Heart left ventricle (tissue), 16 donors: ENCODE measurements around the gene KCNJ4. TPM values are rescaled to one million over a fixed set of nuclear protein-coding genes. Genes with fewer than 3 reads are reported as not detected.

ENCODE experiments used
- ATAC-seq, 4 donors: fragments of 200-7000 bp; cut with Tn5 transposase; one replicate each; pipeline ENCODE4 v1.9.1; 2020 to 2022; ENCODE audit warnings: moderate library complexity in 4 of 4, mild to moderate bottlenecking in 3 of 4, moderate number of reproducible peaks in 1 of 4
- DNase-seq, 5 donors: peaks; one replicate each; pipeline ENCODE4 v3.0.0-alpha.2; 2020
- H3K27ac ChIP-seq, 12 donors: fragments of 200-600 bp; sonication (generic) in 4 of 12; one replicate each; pipeline versions ENCODE4 v1.5.0 to v1.8.0; 2016 to 2022; ENCODE audit warnings: mild to moderate bottlenecking in 2 of 12
- H3K27me3 ChIP-seq, 9 donors: fragments of 200-600 bp; sonication (generic) in 2 of 9; one replicate each; pipeline versions ENCODE4 v1.5.1 to v1.8.0; 2016 to 2022; ENCODE audit warnings: mild to moderate bottlenecking in 3 of 9
- H3K36me3 ChIP-seq, 9 donors: fragments of 200-600 bp; sonication (generic) in 2 of 9; one replicate each; pipeline versions ENCODE4 v1.5.0 to v1.8.0; 2018 to 2022; ENCODE audit warnings: mild to moderate bottlenecking in 2 of 9
- H3K4me1 ChIP-seq, 12 donors: fragments of 200-600 bp; sonication (generic) in 4 of 12; one replicate each; pipeline versions ENCODE4 v1.5.0 to v1.8.0; 2016 to 2022; ENCODE audit warnings: mild to moderate bottlenecking in 3 of 12
- H3K4me3 ChIP-seq, 12 donors: fragments of 200-600 bp; sonication (generic) in 4 of 12; one replicate each; pipeline versions ENCODE4 v1.5.0 to v1.8.0; 2017 to 2022; ENCODE audit warnings: mild to moderate bottlenecking in 9 of 12, moderate library complexity in 4 of 12
- H3K9me3 ChIP-seq, 12 donors: fragments of 200-600 bp; sonication (generic) in 4 of 12; one replicate each; pipeline versions ENCODE4 v1.5.0 to v1.8.0; 2016 to 2022; ENCODE audit warnings: mild to moderate bottlenecking in 1 of 12
- POLR2A ChIP-seq, 2 donors: fragments of 450-650 bp; IDR thresholded peaks; one replicate each; pipeline ENCODE4 v1.6.1; 2017; ENCODE audit warnings: antibody characterized with exemption in 2 of 2, mild to moderate bottlenecking in 2 of 2, moderate library complexity in 2 of 2
- WGBS, 4 donors: extraction: QIAGEN DNeasy Blood & Tissue Kit in 2 of 4; methylation state at CpG; one replicate each; pipeline versions ENCODE4 v1.1.5 to v1.1.7; 2013 to 2018; 5-methylcytosine and 5-hydroxymethylcytosine counted together
- intact Hi-C, 10 donors: fragments of 100-400 bp; cut with DNase I; formaldehyde crosslinking; loops; one replicate each; pipeline versions ENCODE4 v1.11.1 to v1.14.2; 2022
- polyA plus RNA-seq, 2 donors: library from polyadenylated mRNA; stranded (reverse); fragments of 200-250 nt; gene quantifications; one replicate each; pipeline ENCODE4 v1.2.3, GENCODE V29; 2013
- total RNA-seq, 9 donors: library from RNA; depleted of rRNA in 2 of 9; stranded (reverse); fragments of >200 nt in 2 of 9; fragmentation: NEBNext Ultra II Directional in 3 of 9; extraction: Animal tissue kit (Norgen Biotek cat#: 25700) in 3 of 9; gene quantifications; one replicate each; pipeline versions ENCODE4 v1.1.0 to v1.2.4, GENCODE V29; 2016 to 2023
- TF ChIP-seq, protein P1 (sequence below), 12 donors: fragments of 200-600 bp; sonication (generic) in 4 of 12; IDR thresholded peaks; one replicate each; pipeline versions ENCODE4 v1.5.0 to v1.8.0; 2018 to 2022; ENCODE audit warnings: antibody characterized with exemption in 12 of 12, mild to moderate bottlenecking in 5 of 12
- donor health status: ischemic (EF 13 %, LVEDD 7.1; RV severe dilation, severe dysfunction).
- donor health status: healthy with polysubstance abuse.
- donor health status: DM: no; HTN: yes; CAD: no.
- donor health status: DM: no; HTN: no; CAD: no.
- donor health status: ischemic (EF 25% LVEDD 6.9; RV normal size, moderate dysfunction).
- donor health status: ischemic (EF 25% LVEDD 5.7; RV mildly dilated, moderate dysfunction).
- donor health status: healthy.
- donor health status: DM: yes; HTN: yes; CAD: no.
- donor health status: ischemic (EF 35%, LVEDD 5.7; RV mildly dilated, moderate dysfunction).
- donor health status: nonischemic (EF 11% LVEDD 7.7; RV severe dilation, severe dysfunction).
- donor health status: DM: yes; HTN: yes; CAD: no.
- donor health status: PGD.
- donor health status: ischemic (EF 29% LVEDD 5.4; RV normal size, mild dysfunction).
- donor health status: nonischemic (EF 23%, LVEDD 6.1; RV moderate dilation, normal function).

The KCNJ4 gene
- total and polyA plus RNA-seq, 11 donors: 14.5 to 85.5 (median 39.7) TPM

DNA sequence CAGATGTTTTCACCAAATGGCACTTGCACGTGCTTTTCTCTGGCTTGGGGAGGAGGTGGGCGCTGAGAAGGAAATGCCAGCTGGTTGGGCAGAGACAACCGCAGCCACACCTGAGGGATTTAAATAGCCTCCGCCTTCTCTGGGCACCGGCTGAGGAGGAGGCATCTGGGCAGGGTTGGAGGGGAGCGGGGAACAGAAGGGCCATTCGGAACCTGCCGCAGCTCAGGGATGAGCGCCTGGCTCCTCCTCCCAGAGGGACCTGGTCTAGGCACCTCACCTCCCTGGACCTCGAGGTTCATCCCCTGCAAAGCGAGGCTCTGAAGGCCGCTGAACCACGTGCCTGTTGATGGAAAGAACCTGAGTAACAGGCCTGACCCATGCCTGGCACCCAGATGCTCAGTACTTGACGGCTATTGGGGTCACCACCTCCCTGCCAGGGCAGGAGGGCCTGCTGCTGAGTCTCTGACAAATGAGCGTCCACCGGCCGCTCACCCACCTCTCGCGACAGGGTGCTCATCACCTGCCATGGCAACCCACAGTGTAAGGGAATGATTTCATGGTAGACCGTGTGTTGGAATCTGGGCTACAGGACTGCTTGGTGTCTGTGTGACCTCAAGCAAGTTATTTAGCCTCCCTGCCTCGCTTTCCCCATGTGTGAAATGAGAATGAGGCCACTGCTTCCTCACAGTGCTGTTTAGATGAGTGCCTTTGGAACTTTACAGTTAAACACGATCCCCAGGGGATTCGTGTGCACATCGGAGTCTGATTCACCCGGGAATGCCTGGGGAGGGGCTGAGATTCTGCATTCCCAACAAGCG lies 10.9 kb upstream of the KCNJ4 start:
- peaks cover 0 to 48% (median 0%) of the 10 kb centered on the region in 9 donors for H3K27me3 ChIP-seq
- ATAC-seq: no peak

GRCh38 chr22:38464992-38465672 lies 10.1 kb upstream of the KCNJ4 start:
- TF ChIP-seq POLR2A (IDR thresholded peaks at IDR 0.05): no peak
- TF ChIP-seq, protein P1, sequence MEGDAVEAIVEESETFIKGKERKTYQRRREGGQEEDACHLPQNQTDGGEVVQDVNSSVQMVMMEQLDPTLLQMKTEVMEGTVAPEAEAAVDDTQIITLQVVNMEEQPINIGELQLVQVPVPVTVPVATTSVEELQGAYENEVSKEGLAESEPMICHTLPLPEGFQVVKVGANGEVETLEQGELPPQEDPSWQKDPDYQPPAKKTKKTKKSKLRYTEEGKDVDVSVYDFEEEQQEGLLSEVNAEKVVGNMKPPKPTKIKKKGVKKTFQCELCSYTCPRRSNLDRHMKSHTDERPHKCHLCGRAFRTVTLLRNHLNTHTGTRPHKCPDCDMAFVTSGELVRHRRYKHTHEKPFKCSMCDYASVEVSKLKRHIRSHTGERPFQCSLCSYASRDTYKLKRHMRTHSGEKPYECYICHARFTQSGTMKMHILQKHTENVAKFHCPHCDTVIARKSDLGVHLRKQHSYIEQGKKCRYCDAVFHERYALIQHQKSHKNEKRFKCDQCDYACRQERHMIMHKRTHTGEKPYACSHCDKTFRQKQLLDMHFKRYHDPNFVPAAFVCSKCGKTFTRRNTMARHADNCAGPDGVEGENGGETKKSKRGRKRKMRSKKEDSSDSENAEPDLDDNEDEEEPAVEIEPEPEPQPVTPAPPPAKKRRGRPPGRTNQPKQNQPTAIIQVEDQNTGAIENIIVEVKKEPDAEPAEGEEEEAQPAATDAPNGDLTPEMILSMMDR (IDR thresholded peaks at IDR 0.05): no peak
- WGBS, 4 donors: 87 to 90% (median 89%) methylated on average over 10 of the region's 10 CpGs
- H3K27ac ChIP-seq: no peak overlapping the region
- intact Hi-C loops: loop anchor here in 7 of 10 donors (1.0 to 10.0 kb wide), 5 partner anchors 34 to 100 kb away; partner anchors contain the start of gene DDX17 (in 2 of the 7)
- peaks cover 0 to 53% (median 28%) of the 10 kb centered on the region in 12 donors for H3K4me1 ChIP-seq
- H3K36me3 ChIP-seq: no peaks in the 10 kb centered on the region
- ATAC-seq (no peak), DNase-seq (peak in 1 of 5 donors; percentile 4)
- peaks cover 0 to 55% (median 0%) of the 10 kb centered on the region in 9 donors for H3K27me3 ChIP-seq
- H3K4me3 ChIP-seq: no peak overlapping the region
- H3K9me3 ChIP-seq: no peaks in the 10 kb centered on the region

More for the DNA sequence above, 10.9 kb upstream of the KCNJ4 start:
- TF ChIP-seq, protein P1 (IDR thresholded peaks at IDR 0.05): no peak
- no peak for TF ChIP-seq POLR2A (IDR thresholded peaks at IDR 0.05)
- peak in 1 of 5 donors; percentile 52 for DNase-seq
- H3K4me1 ChIP-seq: peaks cover 0 to 48% (median 28%) of the 10 kb centered on the region in 12 donors
- no peaks in the 10 kb centered on the region for H3K9me3 ChIP-seq
- intact Hi-C loops: loop anchor here in 5 of 10 donors (5.0 to 10.0 kb wide), 3 partner anchors 36 to 99 kb away; partner anchors contain the start of gene DDX17 (in 1 of the 5)
- no peak overlapping the region for H3K27ac ChIP-seq
- H3K36me3 ChIP-seq: no peaks in the 10 kb centered on the region
- WGBS, 4 donors: 83% methylated on average over 23 to 26 of the region's 26 CpGs
- no peak overlapping the region for H3K4me3 ChIP-seq

GRCh38 chr22:38462960-38463784 lies 8.2 kb upstream of the KCNJ4 start:
- ATAC-seq: peak; percentile 69 to 82 (median 76)
- TF ChIP-seq, protein P1 (IDR thresholded peaks at IDR 0.05): peak in 4 of 12 donors; percentile 5 to 30 (median 20)
- TF ChIP-seq POLR2A (IDR thresholded peaks at IDR 0.05): no peak
- H3K4me3 ChIP-seq: peak overlapping the region in 8 of 12 donors; percentile 8 to 40 (median 26)
- H3K9me3 ChIP-seq: no peaks in the 10 kb centered on the region
- H3K27ac ChIP-seq: peak overlapping the region in 9 of 12 donors; percentile 25 to 69 (median 42)
- 26 to 30% (median 27%) methylated on average over 28 of the region's 28 CpGs for WGBS, 4 donors
- peak; percentile 77 to 87 (median 81) for DNase-seq
- H3K27me3 ChIP-seq: peaks cover 0 to 69% (median 0%) of the 10 kb centered on the region in 9 donors
- no peaks in the 10 kb centered on the region for H3K36me3 ChIP-seq
- intact Hi-C loops: loop anchor here in 3 of 10 donors (5.0 to 10.0 kb wide), 3 partner anchors 44 to 102 kb away; partner anchors contain the start of gene DDX17 (in 1 of the 3)
- peaks cover 0 to 49% (median 24%) of the 10 kb centered on the region in 12 donors for H3K4me1 ChIP-seq
